Cerebellar nuclear complex (tissue), 1 donor: ENCODE data around the gene VGLL4.

Source experiments
- DNase-seq, 2 experiments: peaks; one replicate each; lab custom pipeline; 2025; lab: John Stamatoyannopoulos, UW

Gene VGLL4

DNA sequence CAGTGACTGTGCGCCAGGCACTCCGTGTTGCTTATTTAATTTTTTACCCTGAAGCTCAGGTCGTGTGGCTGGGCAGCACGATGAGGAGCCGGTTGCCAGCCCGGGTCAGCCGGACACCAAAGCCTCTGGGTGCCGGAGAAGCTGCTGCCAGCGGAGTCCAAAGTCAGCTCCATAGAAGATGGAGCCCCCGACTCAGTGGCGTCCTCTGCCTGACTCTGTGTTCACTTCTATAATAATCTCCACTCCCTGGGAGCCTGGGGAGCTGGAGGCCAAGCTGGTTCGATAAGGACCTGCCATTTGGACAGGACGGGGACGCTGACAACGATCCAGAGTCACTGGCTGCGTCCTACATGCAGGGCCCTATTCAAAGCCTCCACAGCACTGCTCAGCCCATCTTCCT, 78.6 kb downstream of the VGLL4 start:
- no peak for DNase-seq

- DNase-seq: no peak
Observed at GRCh38 chr3:11564577-11565001, 79.1 kb downstream of the VGLL4 start.

DNA sequence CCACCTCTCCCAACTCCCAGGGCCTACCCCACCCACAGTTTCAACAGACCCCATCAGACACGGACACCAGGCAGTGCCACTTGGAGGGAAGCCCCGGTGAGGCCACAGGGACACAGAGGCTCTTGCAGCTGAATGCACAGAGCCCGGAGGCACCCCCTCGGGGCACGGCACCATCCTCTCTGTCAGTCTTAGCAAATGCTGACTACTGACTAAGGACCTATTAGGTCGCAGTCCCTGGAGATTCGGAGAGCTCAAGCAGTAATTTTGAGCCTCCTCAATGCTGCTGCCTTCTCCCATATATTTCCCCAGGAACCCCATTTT, 79.9 kb downstream of the VGLL4 start:
- no peak for DNase-seq

DNA sequence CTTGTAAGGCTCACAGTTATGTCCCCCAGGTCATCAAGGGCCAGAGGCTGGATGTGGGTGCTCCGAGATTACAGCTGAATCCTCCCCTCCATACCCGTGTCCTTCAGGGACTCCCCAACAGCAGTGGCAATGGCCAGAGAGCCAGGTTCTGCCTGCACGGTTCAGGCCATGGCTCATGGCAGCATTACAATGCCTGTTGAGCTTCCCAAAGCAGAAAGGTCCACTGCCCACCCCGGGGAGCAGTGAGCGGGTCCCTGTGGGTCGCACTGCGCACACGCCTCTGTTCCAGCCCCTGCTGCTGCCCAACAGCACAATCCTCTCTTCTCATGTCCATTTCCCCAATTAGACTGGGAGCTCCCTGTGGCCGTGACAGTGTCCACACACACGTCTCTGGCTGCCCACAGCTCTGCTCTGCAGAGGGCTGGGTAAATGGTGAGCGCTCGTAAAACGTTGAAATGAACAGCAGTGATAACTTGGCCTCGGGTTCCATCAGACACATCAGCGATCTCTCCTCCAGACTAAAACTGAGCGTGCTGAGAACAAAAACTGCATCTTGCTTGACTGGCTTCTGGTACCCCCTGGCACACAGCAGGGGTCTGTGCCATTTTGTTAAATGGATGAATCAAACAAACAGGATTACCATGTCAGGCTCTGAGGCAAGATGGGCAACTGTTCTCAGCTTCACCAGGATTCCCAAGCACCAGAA, 80.4 kb downstream of the VGLL4 start:
- no peak for DNase-seq

- DNase-seq: no peak
Observed at GRCh38 chr3:11562277-11562881, 81.3 kb downstream of the VGLL4 start.

GRCh38 chr3:11560746-11561145, 83.0 kb downstream of the VGLL4 start:
- DNase-seq: no peak

DNA sequence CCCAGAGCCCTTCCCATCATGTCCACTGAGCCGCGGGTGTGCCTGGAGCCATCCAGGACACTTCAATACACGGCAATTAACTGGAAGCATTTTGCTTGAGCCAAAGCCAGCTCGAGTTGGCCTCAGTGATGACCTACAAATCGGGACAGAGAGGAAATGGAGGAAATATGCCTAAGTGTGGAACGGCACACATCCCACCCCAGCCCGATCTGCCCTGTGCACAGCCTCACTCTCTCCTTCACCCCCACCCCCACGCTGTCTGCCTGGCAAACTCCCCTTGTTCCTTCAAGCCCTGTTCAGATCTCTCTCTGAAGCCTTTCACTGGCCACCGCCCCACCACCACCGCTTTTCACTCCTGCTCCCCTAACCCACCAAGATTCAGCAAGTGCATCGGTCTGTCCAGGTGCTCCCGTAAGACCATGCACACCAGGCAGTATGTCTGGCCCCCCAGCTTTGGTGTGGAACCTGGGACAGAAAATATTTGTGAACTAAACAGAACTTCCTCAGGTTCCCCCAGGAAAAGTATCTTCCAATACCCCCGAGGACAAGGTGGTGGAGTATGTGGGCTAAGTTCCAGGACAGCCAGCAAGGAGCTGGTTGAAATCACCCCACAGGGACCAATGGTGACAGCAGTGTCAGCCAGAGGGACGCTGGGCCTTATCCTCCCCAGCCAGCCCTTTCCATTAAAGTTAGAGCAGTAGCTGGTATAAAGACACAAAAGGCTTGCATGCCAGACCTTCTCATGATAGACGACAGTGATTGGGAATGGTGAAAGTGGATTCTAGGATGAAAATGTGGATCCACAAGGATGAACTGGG, 83.7 kb downstream of the VGLL4 start:
- DNase-seq: no peak

GRCh38 chr3:11558918-11559815, 84.5 kb downstream of the VGLL4 start:
- DNase-seq: no peak

GRCh38 chr3:11558411-11558903, 85.3 kb downstream of the VGLL4 start:
- no peak for DNase-seq

DNA sequence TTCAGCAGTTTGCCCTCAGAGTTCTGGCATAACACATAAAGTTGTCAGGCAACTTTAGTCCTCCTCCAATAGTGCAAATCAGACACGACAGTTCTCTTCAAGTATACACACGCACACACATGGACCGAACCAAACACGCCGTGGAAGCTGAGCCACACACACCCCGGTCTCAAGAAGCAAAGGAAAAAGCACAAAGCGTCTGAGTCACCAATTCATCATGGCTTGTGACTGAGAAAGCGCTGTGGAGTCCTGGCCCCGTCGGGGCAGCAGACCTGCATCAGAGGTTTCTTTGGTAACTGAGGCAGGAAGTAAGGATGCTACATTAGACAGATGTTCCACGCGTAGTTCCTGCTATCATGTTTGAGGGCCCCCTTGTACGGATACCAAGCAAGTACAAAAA, 85.7 kb downstream of the VGLL4 start:
- no peak for DNase-seq

DNA sequence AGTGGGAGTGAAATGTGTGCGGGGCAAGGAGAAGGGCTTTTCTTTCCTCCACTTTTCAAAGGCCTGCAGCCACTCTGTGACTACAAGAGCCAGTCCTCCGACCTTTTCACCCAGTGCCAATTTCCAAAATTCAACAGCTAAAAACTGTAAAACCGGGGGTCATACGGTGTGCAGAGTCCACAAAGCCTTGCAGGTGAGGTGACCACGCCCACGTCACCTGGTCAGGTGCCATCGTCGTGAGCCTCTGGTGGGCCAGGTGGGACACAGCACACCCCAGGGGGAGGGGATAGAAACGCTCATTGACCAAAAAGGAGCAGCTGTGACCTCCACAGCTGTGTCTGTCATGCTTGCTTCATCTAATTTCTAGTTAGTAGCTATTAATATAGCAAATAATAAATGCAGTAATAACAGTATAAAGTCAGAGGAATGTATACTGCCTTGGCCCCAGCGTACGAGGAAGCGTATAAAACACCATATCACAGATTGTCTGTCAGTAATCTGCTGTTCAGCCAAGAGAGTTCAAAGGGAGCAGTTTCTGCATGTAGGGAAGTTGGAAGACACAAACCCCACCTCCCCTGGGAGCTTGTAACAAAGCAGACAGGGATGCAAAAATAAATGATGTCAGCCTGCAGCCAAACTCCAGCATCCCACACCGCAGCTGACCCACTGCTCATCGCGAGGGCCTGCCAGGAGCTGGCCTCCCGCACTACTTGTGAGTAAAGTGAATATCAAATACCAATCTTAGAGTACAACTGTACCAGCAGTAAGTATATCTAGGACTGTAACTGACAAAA, 86.7 kb downstream of the VGLL4 start:
- no peak for DNase-seq

- no peak for DNase-seq
Observed at GRCh38 chr3:11555881-11556633, 87.7 kb downstream of the VGLL4 start.

DNA sequence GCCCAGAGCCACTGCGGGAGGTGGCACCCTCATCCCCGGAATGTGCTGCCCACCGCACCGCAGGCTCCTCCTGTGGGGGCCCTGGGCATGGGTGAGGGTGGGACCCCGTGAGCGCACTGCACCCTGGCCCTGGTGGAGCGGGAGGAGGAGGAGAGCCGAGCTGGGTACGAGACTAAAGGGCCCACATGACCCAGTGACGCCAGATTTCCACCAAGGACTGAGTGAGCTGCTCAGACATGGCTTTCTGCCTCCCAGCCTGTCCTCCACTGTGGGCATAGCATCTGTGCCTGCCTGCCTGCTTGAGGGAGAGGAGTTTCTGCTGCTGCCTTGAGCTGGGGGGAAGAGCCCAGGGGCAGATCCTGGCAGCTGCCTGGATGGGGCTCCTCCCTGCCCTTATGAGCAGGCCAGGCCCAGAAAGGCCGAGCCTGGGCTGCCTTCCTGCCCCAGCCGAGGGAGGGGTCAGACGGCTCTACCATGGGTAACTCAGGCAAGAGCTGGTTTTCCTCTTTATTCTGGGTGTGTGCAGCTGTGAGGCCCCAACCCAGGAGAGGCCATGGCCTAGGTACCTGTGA, 88.4 kb downstream of the VGLL4 start:
- no peak for DNase-seq

- no peak for DNase-seq
Observed at GRCh38 chr3:11554666-11555065, 89.0 kb downstream of the VGLL4 start.

DNA sequence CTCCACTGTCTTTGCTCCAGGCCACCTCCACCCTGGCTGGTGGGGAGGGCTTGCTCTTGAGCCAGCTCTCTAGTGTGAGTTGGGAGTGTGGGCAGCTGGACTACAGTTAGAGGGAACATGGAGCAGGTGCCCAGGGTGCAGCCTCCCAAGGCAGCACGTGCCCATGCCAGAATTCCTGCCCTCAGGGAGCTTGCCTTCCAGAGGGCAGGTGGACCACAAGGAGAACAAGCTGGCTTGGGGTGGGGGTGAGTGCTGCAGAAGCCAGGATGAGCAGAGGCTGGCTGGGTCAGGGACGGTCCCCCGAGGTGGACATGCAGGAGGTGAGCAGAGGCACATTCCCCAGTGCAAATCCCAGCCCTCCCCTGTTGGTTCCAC, 89.5 kb downstream of the VGLL4 start:
- no peak for DNase-seq

- no peak for DNase-seq
Observed at GRCh38 chr3:11553436-11554235, 90.1 kb downstream of the VGLL4 start.

- DNase-seq: no peak
Observed at GRCh38 chr3:11552289-11553264, 91.1 kb downstream of the VGLL4 start.

- no peak for DNase-seq
Observed at GRCh38 chr3:11551036-11551435, 92.7 kb downstream of the VGLL4 start.
